ENCODE results near the gene WLS.
A peak's percentile ranks its signal among the peaks of the same experiment; 100 is the strongest.
"Not testable (repeated sequence)": the region's sequence is repeated elsewhere in the genome, so short reads cannot be mapped to it uniquely, and the experiment has no call there.

Gene WLS

GRCh38 chr1:68232289-68233148, at the start of gene WLS:
TSS of gene WLS (minus strand) at chr1:68232523. CDS start at chr1:68232299, 224 bp downstream.
- in situ Hi-C loops (cut with HindIII; ENCODE audit: low pct_ligation_motif_present, low pct_unique_long_range_greater_than_20kb, low sequenced_read_pairs), result no loop called here
- peak; percentile 78 for DNase-seq

- DNase-seq, result no peak
- in situ Hi-C loops (cut with HindIII; ENCODE audit: low pct_ligation_motif_present, low pct_unique_long_range_greater_than_20kb, low sequenced_read_pairs), result no loop called here
These were observed 48.0 kb upstream of the WLS start for GRCh38 chr1:68280286-68280685.

GRCh38 chr1:68279846-68280245, 47.5 kb upstream of the WLS start:
- DNase-seq, result no peak
- in situ Hi-C loops (cut with HindIII; ENCODE audit: low pct_ligation_motif_present, low pct_unique_long_range_greater_than_20kb, low sequenced_read_pairs), result no loop called here

- in situ Hi-C loops (cut with HindIII; ENCODE audit: low pct_ligation_motif_present, low pct_unique_long_range_greater_than_20kb, low sequenced_read_pairs), result no loop called here
- no peak for DNase-seq
These were observed 45.9 kb upstream of the WLS start for GRCh38 chr1:68278221-68278620.

- no peak for DNase-seq
- in situ Hi-C loops (cut with HindIII; ENCODE audit: low pct_ligation_motif_present, low pct_unique_long_range_greater_than_20kb, low sequenced_read_pairs), result no loop called here
These were observed 44.1 kb upstream of the WLS start for GRCh38 chr1:68276448-68276847.

GRCh38 chr1:68273530-68273929, 41.2 kb upstream of the WLS start:
- in situ Hi-C loops (cut with HindIII; ENCODE audit: low pct_ligation_motif_present, low pct_unique_long_range_greater_than_20kb, low sequenced_read_pairs), result no loop called here
- no peak for DNase-seq

GRCh38 chr1:68271596-68271995, 39.3 kb upstream of the WLS start:
- DNase-seq, result no peak
- in situ Hi-C loops (cut with HindIII; ENCODE audit: low pct_ligation_motif_present, low pct_unique_long_range_greater_than_20kb, low sequenced_read_pairs), result no loop called here

- in situ Hi-C loops (cut with HindIII; ENCODE audit: low pct_ligation_motif_present, low pct_unique_long_range_greater_than_20kb, low sequenced_read_pairs), result no loop called here
- DNase-seq, result no peak
These were observed 38.6 kb upstream of the WLS start for GRCh38 chr1:68270951-68271350.

- in situ Hi-C loops (cut with HindIII; ENCODE audit: low pct_ligation_motif_present, low pct_unique_long_range_greater_than_20kb, low sequenced_read_pairs), result no loop called here
- DNase-seq, result peak; percentile 50
These were observed 37.5 kb upstream of the WLS start for GRCh38 chr1:68269637-68270430.

- in situ Hi-C loops (cut with HindIII; ENCODE audit: low pct_ligation_motif_present, low pct_unique_long_range_greater_than_20kb, low sequenced_read_pairs), result no loop called here
These were observed 36.7 kb upstream of the WLS start for GRCh38 chr1:68268896-68269483.

GRCh38 chr1:68256824-68257223, 24.5 kb upstream of the WLS start:
- in situ Hi-C loops (cut with HindIII; ENCODE audit: low pct_ligation_motif_present, low pct_unique_long_range_greater_than_20kb, low sequenced_read_pairs); DNase-seq: not testable (repeated sequence)

More at GRCh38 chr1:68268896-68269483, 36.7 kb upstream of the WLS start:
- DNase-seq, result no peak

GRCh38 chr1:68255301-68255700, 23.0 kb upstream of the WLS start:
- no peak for DNase-seq
- in situ Hi-C loops (cut with HindIII; ENCODE audit: low pct_ligation_motif_present, low pct_unique_long_range_greater_than_20kb, low sequenced_read_pairs), result no loop called here

GRCh38 chr1:68254667-68255226, 22.4 kb upstream of the WLS start:
- DNase-seq, result no peak
- in situ Hi-C loops (cut with HindIII; ENCODE audit: low pct_ligation_motif_present, low pct_unique_long_range_greater_than_20kb, low sequenced_read_pairs), result no loop called here

GRCh38 chr1:68237040-68237439, 4.7 kb upstream of the WLS start:
- DNase-seq, result no peak
- in situ Hi-C loops (cut with HindIII; ENCODE audit: low pct_ligation_motif_present, low pct_unique_long_range_greater_than_20kb, low sequenced_read_pairs), result no loop called here

GRCh38 chr1:68234094-68234493, 1.8 kb upstream of the WLS start:
- no peak for DNase-seq
- in situ Hi-C loops (cut with HindIII; ENCODE audit: low pct_ligation_motif_present, low pct_unique_long_range_greater_than_20kb, low sequenced_read_pairs), result no loop called here

GRCh38 chr1:68233202-68233601, 879 bp upstream of the WLS start:
- in situ Hi-C loops (cut with HindIII; ENCODE audit: low pct_ligation_motif_present, low pct_unique_long_range_greater_than_20kb, low sequenced_read_pairs), result no loop called here
- DNase-seq, result no peak

GRCh38 chr1:68231627-68232288, 565 bp downstream of the WLS start:
- peak; percentile 75 for DNase-seq
- in situ Hi-C loops (cut with HindIII; ENCODE audit: low pct_ligation_motif_present, low pct_unique_long_range_greater_than_20kb, low sequenced_read_pairs), result no loop called here

- in situ Hi-C loops (cut with HindIII; ENCODE audit: low pct_ligation_motif_present, low pct_unique_long_range_greater_than_20kb, low sequenced_read_pairs), result no loop called here
These were observed 1.3 kb downstream of the WLS start for GRCh38 chr1:68230901-68231626.

More at GRCh38 chr1:68230901-68231626, 1.3 kb downstream of the WLS start:
- DNase-seq, result peak; percentile 37

Data from ACHN (cell line).